SU-DHL-6 (cell line): Measurements from ENCODE around the gene RAB3B.

Experiments used
- H2AFZ ChIP-seq: fragments of 200-600 bp; sonication (generic); 2 replicates; pipeline ENCODE4 v1.6.1; 2014; ENCODE audit warnings: low read depth, mild to moderate bottlenecking, moderate library complexity, mixed read lengths, antibody characterized with exemption, low read length; ENCODE audit not compliant: severe bottlenecking
- H3F3A ChIP-seq: fragments of 200-600 bp; shearing (Covaris generic); 2 replicates; pipeline ENCODE4 v1.6.0; 2016; ENCODE audit warnings: antibody characterized with exemption, mild to moderate bottlenecking; ENCODE audit not compliant: insufficient read depth
- H3K27ac ChIP-seq: fragments of 200-600 bp; sonication (generic); 2 replicates; pipeline ENCODE4 v1.5.1; 2016; ENCODE audit warnings: low read depth, mild to moderate bottlenecking, low read length, moderate library complexity, mixed read lengths
- H3K27me3 ChIP-seq: fragments of 200-600 bp; sonication (generic), shearing (Covaris generic); 2 replicates; pipeline ENCODE4 v1.6.0; 2014; ENCODE audit warnings: mild to moderate bottlenecking, low read length
- H3K36me3 ChIP-seq: fragments of 200-600 bp; sonication (generic); 2 replicates; pipeline ENCODE4 v1.6.1; 2014; ENCODE audit warnings: mild to moderate bottlenecking, low read length, mixed read lengths
- H3K4me2 ChIP-seq: fragments of 300-600, 200-600 bp; shearing (Covaris generic), sonication (generic); 2 replicates; pipeline ENCODE4 v1.6.0; 2014; ENCODE audit warnings: low read length, low read depth, mild to moderate bottlenecking; ENCODE audit not compliant: poor library complexity, severe bottlenecking
- H3K4me3 ChIP-seq: fragments of 200-600 bp; sonication (generic); 2 replicates; pipeline ENCODE4 v1.5.1; 2014; ENCODE audit warnings: antibody characterized with exemption, low read length, mild to moderate bottlenecking, mixed read lengths; ENCODE audit not compliant: insufficient read depth, poor library complexity, severe bottlenecking
- H3K79me2 ChIP-seq: fragments of 200-600 bp; sonication (generic); 2 replicates; pipeline ENCODE4 v1.6.1; 2014; ENCODE audit warnings: mild to moderate bottlenecking, low read length, moderate library complexity; ENCODE audit not compliant: insufficient read depth
- H3K9ac ChIP-seq: fragments of 200-600 bp; sonication (generic); 2 replicates; pipeline ENCODE4 v1.7.0; 2014; ENCODE audit warnings: mild to moderate bottlenecking, low read length
- H3K9me2 ChIP-seq: fragments of 200-600 bp; sonication (generic); replicated peaks from 2 replicates; pipeline ENCODE4 v1.6.1; 2014; ENCODE audit warnings: low read length; ENCODE audit not compliant: insufficient read depth
- H3K9me3 ChIP-seq: fragments of 200-600 bp; sonication (generic); 2 replicates; pipeline ENCODE4 v1.6.1; 2014; ENCODE audit warnings: low read length, mixed read lengths; ENCODE audit not compliant: insufficient read depth
- H4K20me1 ChIP-seq: fragments of 200-600 bp; sonication (generic); 2 replicates; pipeline ENCODE4 v1.6.1; 2014; ENCODE audit warnings: low read depth, mild to moderate bottlenecking, antibody characterized with exemption, low read length, moderate library complexity, mixed read lengths
- EZH2phosphoT487 ChIP-seq: fragments of 200-600 bp; sonication (generic), shearing (Covaris generic); conservative IDR thresholded peaks from 2 replicates; pipeline ENCODE4 v1.6.1; 2018; ENCODE audit warnings: mild to moderate bottlenecking, antibody characterized with exemption, low read length, moderate library complexity, mixed read lengths
- TF ChIP-seq, protein P1 (sequence below): fragments of 200-600 bp; sonication (generic); IDR thresholded peaks from one replicate; pipeline ENCODE4 v1.5.1; 2017; ENCODE audit warnings: antibody characterized with exemption, mild to moderate bottlenecking, low read length, moderate library complexity; ENCODE audit not compliant: insufficient read depth, poor library complexity, severe bottlenecking

The RAB3B gene

GRCh38 chr1:51933344-51933743 lies 57.2 kb downstream of the RAB3B start:
- Histone ChIP-seq H3K9ac (no peak overlapping the region), H4K20me1 (no peaks in the 10 kb centered on the region), H3K9me3 (no peaks in the 10 kb centered on the region), H2AFZ (no peak overlapping the region), H3F3A (no peaks in the 10 kb centered on the region), H3K9me2 (no peaks in the 10 kb centered on the region), H3K27me3 (0 out of 2 replicates have a peak, but pooled peaks cover 4% of the 10 kb centered on the region), H3K27ac (no peak overlapping the region), H3K79me2 (no peaks in the 10 kb centered on the region), H3K36me3 (no peaks in the 10 kb centered on the region), H3K4me2 (no peak overlapping the region), H3K4me3 (no peak overlapping the region)
- TF ChIP-seq, protein P1, sequence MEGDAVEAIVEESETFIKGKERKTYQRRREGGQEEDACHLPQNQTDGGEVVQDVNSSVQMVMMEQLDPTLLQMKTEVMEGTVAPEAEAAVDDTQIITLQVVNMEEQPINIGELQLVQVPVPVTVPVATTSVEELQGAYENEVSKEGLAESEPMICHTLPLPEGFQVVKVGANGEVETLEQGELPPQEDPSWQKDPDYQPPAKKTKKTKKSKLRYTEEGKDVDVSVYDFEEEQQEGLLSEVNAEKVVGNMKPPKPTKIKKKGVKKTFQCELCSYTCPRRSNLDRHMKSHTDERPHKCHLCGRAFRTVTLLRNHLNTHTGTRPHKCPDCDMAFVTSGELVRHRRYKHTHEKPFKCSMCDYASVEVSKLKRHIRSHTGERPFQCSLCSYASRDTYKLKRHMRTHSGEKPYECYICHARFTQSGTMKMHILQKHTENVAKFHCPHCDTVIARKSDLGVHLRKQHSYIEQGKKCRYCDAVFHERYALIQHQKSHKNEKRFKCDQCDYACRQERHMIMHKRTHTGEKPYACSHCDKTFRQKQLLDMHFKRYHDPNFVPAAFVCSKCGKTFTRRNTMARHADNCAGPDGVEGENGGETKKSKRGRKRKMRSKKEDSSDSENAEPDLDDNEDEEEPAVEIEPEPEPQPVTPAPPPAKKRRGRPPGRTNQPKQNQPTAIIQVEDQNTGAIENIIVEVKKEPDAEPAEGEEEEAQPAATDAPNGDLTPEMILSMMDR: no peak
- no peak for TF ChIP-seq EZH2phosphoT487

GRCh38 chr1:51930329-51930728 lies 60.2 kb downstream of the RAB3B start:
- TF ChIP-seq, protein P1: no peak
- no peak for TF ChIP-seq EZH2phosphoT487
- H3F3A ChIP-seq: no peaks in the 10 kb centered on the region
- H3K4me2 ChIP-seq: no peak overlapping the region
- no peaks in the 10 kb centered on the region for H3K9me3 ChIP-seq
- H3K9me2 ChIP-seq: no peaks in the 10 kb centered on the region
- no peaks in the 10 kb centered on the region for H3K36me3 ChIP-seq
- H2AFZ ChIP-seq: no peak overlapping the region
- H3K4me3 ChIP-seq: no peak overlapping the region
- H3K27ac ChIP-seq: no peak overlapping the region
- 0 out of 2 replicates have a peak, but pooled peaks cover 4% of the 10 kb centered on the region for H3K27me3 ChIP-seq
- H3K79me2 ChIP-seq: no peaks in the 10 kb centered on the region
- no peak overlapping the region for H3K9ac ChIP-seq
- no peaks in the 10 kb centered on the region for H4K20me1 ChIP-seq

- Histone ChIP-seq H3K9ac (no peak overlapping the region), H3K79me2 (no peaks in the 10 kb centered on the region), H3K4me3 (no peak overlapping the region), H3K9me3 (no peaks in the 10 kb centered on the region), H3F3A (no peaks in the 10 kb centered on the region), H3K36me3 (no peaks in the 10 kb centered on the region), H3K4me2 (no peak overlapping the region), H4K20me1 (no peaks in the 10 kb centered on the region), H3K27ac (no peak overlapping the region), H3K27me3 (0 out of 2 replicates have a peak, but pooled peaks cover 4% of the 10 kb centered on the region), H3K9me2 (no peaks in the 10 kb centered on the region), H2AFZ (no peak overlapping the region)
- TF ChIP-seq, protein P1: no peak
- TF ChIP-seq EZH2phosphoT487: no peak
Observed at GRCh38 chr1:51928896-51929295, 61.6 kb downstream of the RAB3B start.
